ENCODE results near the gene FLAD1. TPM values are rescaled to one million over a fixed set of nuclear protein-coding genes. Genes with fewer than 3 reads are reported as not detected.
"Not testable (repeated sequence)": the region's sequence is repeated elsewhere in the genome, so short reads cannot be mapped to it uniquely, and the experiment has no call there.

The FLAD1 gene
- total RNA-seq, 4 donors from 2014 or later: 12.6 to 33.8 (median 20.7) TPM

GRCh38 chr1:154995301-154995983 is 12.3 kb downstream of the FLAD1 start:
- intact Hi-C loops (cut with DNase I; ENCODE audit: low total_unique reads); H3K4me3 ChIP-seq; H3K36me3 ChIP-seq; H3K27me3 ChIP-seq; H3K9me3 ChIP-seq; H3K27ac ChIP-seq: not testable (repeated sequence)
- peak; percentile 66 to 76 for DNase-seq
- TF ChIP-seq CTCF (IDR thresholded peaks at IDR 0.05): peak; percentile 24 to 43 (median 34)
- H3K4me1 ChIP-seq: peaks cover 0 to 11% of the 10 kb centered on the region in 2 donors

- Histone ChIP-seq H3K27ac (no peak overlapping the region), H3K27me3 (no peaks in the 10 kb centered on the region), H3K4me3 (no peak overlapping the region), H3K9me3 (no peaks in the 10 kb centered on the region), H3K4me1 (peaks cover 0 to 11% of the 10 kb centered on the region in 2 donors), H3K36me3 (no peaks in the 10 kb centered on the region)
- no peak for DNase-seq
- TF ChIP-seq POLR2A (IDR thresholded peaks at IDR 0.05) (no peak), CTCF (IDR thresholded peaks at IDR 0.05) (no peak)
- intact Hi-C loops (cut with DNase I; ENCODE audit: low total_unique reads): no loop called here
These were observed 14.0 kb downstream of the FLAD1 start for GRCh38 chr1:154996966-154997701.

GRCh38 chr1:154998201-154998780 is 15.1 kb downstream of the FLAD1 start:
- Histone ChIP-seq H3K4me1 (peaks cover 0 to 11% of the 10 kb centered on the region in 2 donors), H3K4me3 (no peak overlapping the region), H3K36me3 (no peaks in the 10 kb centered on the region), H3K27ac (peak overlapping the region in 1 of 2 donors; percentile 95), H3K9me3 (no peaks in the 10 kb centered on the region), H3K27me3 (no peaks in the 10 kb centered on the region)
- no peak for DNase-seq
- TF ChIP-seq CTCF (IDR thresholded peaks at IDR 0.05) (no peak), POLR2A (IDR thresholded peaks at IDR 0.05) (no peak)
- intact Hi-C loops (cut with DNase I; ENCODE audit: low total_unique reads): no loop called here

GRCh38 chr1:154998818-154999570 is 15.8 kb downstream of the FLAD1 start:
- H3K4me1 ChIP-seq: peaks cover 0 to 11% of the 10 kb centered on the region in 2 donors
- peak overlapping the region; percentile 95 to 99 for H3K27ac ChIP-seq
- H3K36me3 ChIP-seq: no peaks in the 10 kb centered on the region
- intact Hi-C loops (cut with DNase I; ENCODE audit: low total_unique reads): no loop called here
- H3K27me3 ChIP-seq: no peaks in the 10 kb centered on the region
- TF ChIP-seq CTCF (IDR thresholded peaks at IDR 0.05) (peak; percentile 65 to 79 (median 74)), POLR2A (IDR thresholded peaks at IDR 0.05) (no peak)
- peak; percentile 70 to 78 for DNase-seq
- peak overlapping the region; percentile 56 to 97 for H3K4me3 ChIP-seq
- no peaks in the 10 kb centered on the region for H3K9me3 ChIP-seq

Data from uterus (tissue), 4 donors.